GM12874 (cell line): ENCODE results near the gene RND3.

Experiments used
- TF ChIP-seq, protein P1 (sequence below): IDR thresholded peaks from 2 replicates; pipeline ENCODE4 v1.5.1; 2011; ENCODE audit warnings: low read depth, mild to moderate bottlenecking, control low read depth, low read length, moderate library complexity; ENCODE audit not compliant: insufficient read depth

The RND3 gene

DNA sequence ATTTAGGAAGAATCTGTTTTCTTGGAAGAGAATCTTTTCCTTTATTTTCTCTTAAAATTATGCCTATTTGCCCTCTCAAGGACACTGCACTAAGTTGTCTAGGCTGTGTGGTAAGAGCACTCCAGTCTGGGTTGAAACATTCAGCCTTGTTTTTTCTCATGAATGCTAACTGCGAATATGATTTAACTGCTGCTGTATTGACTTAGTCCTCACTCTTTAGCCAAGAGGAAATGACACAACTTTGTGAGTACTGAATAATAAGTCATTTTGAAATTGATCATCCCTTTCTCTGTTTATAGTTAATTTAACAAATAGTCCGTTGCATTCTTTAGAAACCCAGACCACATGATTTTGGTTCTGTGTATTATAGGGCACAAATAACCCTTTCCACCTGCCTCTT is 4.5 kb upstream of the RND3 start:
- TF ChIP-seq, protein P1, sequence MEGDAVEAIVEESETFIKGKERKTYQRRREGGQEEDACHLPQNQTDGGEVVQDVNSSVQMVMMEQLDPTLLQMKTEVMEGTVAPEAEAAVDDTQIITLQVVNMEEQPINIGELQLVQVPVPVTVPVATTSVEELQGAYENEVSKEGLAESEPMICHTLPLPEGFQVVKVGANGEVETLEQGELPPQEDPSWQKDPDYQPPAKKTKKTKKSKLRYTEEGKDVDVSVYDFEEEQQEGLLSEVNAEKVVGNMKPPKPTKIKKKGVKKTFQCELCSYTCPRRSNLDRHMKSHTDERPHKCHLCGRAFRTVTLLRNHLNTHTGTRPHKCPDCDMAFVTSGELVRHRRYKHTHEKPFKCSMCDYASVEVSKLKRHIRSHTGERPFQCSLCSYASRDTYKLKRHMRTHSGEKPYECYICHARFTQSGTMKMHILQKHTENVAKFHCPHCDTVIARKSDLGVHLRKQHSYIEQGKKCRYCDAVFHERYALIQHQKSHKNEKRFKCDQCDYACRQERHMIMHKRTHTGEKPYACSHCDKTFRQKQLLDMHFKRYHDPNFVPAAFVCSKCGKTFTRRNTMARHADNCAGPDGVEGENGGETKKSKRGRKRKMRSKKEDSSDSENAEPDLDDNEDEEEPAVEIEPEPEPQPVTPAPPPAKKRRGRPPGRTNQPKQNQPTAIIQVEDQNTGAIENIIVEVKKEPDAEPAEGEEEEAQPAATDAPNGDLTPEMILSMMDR: no peak

DNA sequence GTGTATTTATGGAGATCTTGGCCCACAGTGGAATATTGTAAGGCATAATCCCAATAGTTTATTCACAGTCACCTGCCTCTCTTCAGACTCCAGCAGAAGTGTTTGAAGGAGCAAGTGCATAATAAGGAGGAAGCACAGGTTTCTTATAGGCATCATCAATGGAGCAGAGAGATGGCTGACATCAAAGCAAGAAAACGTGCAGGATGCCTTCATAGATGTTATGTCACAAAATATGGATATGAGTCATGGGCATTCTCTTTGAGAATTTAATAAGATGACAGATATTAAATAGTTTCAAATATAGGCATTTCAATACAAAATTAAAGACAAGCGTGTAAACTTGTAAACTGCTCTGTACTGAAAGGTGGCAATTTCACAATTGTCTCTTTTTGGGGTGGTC is 4.0 kb upstream of the RND3 start:
- TF ChIP-seq, protein P1: no peak

DNA sequence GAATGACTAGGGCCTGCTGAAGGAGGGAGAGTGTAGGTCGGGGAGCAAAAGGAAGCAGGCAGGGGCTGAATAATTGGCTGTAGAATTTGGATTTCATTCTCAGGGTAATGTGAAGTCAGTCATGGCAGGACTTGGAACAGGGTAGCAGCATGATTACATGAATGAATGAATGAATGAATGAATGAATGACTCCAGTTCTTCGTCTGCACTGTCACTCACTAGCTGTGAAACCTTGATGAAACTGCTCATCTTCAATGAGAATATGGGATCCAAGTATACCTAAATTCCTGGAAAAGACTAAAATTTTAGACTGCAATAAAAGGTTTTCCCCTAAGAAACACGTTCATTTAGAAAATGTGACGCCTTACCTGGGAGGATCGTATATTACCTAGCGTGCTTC is 3.0 kb upstream of the RND3 start:
- TF ChIP-seq, protein P1: no peak

DNA sequence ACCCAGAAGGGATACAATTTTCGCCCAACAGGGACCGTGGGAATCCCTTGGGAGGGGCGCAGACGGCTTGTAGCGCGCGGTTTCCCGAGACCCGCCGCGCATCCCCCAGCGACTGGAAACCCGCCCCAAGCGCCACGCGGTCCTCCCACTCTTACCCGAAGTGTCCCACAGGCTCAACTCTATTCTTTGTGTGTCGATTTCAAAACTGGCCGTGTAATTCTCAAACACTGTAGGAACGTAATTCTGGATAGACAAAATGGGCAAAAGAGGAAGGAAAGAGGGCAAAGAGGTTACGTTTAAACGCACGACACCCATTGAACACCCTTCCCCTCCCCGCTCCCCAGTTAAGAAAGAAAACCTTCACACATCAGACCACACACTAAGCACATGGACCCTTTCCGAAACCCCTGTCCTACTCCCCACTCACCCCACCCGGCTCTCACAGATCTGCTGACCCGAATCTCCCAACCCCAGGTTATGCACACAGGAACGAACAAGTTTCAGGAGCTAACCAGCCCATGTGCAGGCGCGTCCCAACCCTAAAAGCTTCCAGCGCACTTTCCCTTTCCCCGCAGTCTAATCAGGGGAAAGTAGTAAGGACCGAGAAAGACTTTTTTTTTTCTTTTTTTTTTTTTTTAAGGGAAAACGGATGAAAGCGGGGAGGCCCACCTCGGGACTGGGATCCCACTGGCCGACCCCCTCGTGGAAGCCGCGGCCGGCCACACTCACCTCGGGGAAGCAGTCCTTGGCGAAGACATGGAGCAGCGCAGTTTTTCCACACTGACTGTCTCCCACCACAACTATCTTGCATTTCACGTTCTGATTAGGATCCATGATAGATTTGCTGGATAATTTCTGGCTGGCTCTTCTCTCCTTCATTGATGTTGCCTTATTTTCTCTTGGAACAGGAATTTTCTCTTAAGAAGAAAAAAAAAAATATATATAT is 655 bp downstream of the RND3 start:
- TF ChIP-seq, protein P1: no peak

DNA sequence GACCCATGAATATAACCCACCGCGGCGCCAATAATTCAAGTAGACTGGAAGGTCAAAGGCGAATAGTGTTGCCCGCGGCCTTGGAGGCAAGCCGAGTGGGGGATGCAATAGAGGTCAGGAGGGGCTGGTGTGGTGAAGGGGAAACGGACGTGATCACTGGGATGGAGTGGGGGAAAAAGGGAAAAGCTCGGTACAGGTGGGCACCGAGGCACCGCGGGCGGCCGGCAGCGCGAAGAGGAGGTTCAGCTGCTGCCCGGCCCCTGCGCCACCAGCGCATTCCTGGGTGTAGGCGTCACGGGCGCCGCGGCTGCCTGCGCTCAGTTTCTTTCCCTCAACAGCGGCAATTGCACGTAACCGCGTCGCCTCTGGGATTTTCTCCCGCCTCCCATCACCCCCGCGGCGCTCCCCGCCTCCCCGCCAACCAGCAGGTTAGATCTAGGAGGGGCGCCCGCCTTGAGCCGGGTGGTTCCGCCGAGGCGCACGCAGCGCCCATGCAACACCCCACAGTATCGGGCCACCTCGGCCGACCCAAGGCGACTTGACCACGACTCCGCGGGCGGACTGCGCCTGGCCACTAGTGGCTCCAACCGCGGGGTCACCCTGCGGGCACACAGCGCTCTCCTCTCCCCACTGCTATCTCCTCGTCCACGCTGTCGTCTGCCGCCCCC is 1.5 kb downstream of the RND3 start:
- TF ChIP-seq, protein P1: no peak

DNA sequence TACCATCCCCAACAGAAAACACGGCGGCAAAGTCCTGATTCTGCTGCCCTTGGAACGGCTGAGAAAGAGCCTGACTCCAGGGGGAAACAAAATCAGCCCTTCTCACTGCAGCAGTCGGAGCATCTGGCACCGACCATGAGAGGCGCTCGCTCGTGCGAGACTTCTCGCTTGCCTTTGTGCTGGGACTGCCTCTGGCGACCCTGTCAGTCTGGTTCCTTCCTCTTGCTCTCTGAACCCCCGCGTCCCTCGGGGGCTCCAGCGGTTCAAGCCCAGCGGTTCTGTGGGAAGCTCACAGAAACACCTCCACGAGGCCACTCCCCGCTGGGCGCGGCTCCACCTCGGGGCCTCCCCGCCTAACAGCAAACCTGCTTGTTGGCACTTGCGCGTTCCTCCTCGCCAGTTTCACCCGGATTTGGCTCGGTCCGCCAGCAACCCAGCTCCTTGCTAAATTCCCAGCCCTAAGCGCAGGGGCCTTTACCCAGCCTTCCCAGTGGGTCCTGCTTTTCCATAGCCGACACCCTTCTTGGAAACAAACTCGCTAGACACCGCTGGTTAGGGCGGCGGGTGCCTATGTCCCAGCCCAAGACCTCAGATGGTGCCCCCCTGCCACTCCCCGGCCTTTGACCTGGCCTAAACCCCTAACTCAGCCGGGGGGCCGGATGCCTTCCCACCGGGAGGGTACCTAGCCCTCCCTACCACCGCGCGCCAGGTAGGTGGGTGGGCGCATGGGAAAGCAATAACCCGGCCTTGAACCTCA is 2.2 kb downstream of the RND3 start:
- TF ChIP-seq, protein P1: 0 out of 2 replicates have a peak, but pooled peaks have one; percentile 15

DNA sequence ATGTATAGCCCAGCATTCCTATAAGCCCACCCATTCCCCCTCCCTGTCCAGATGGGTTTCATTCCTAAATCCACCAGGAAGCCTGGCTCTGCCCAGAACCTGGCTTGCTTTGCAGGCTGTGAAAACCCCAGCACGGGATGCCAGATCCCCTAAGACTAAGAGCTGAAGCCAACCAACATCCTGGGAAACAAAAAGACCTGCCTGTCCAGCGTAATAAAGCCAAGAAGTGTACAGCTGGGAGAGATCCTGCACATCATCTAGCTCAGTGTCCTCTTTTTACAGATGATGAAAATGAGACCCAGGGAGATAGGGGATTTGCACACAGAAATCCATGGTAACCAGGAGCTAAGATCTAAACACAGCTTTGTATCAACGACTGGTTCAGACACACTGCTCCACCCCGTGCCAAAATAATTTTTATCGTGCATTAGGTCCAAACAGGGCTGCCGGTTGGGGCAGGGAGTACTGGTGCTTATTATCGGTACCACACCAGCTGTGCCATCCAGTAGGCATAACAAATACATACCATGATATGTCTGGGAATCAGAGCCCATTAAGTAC is 2.9 kb downstream of the RND3 start:
- TF ChIP-seq, protein P1: no peak
